Activated T-cell treated with anti-CD3 and anti-CD28 coated beads, Interleukin-2, amount 50 U/mL, for 24 hours (primary cell): Measurements from ENCODE around the gene TNFSF15.

Experiments
- DNase-seq: peaks from one replicate; pipeline ENCODE4 v3.0.0-alpha.2; 2020
- H3K27ac Mint-ChIP-seq: 2 replicates; pipeline ENCODE4 v1.8.0; 2020; ENCODE audit warnings: mild to moderate bottlenecking, mixed read lengths
- H3K27me3 Mint-ChIP-seq: 2 replicates; pipeline ENCODE4 v1.8.0; 2020; ENCODE audit warnings: mixed read lengths
- H3K36me3 Mint-ChIP-seq: 2 replicates; pipeline ENCODE4 v1.8.0; 2020; ENCODE audit warnings: low read depth, mixed read lengths
- H3K4me1 Mint-ChIP-seq: 2 replicates; pipeline ENCODE4 v1.8.0; 2020; ENCODE audit warnings: low read depth, mixed read lengths
- H3K4me3 Mint-ChIP-seq: 2 replicates; pipeline ENCODE4 v1.8.0; 2020; ENCODE audit warnings: mild to moderate bottlenecking, moderate library complexity, mixed read lengths
- H3K9me3 Mint-ChIP-seq: 2 replicates; pipeline ENCODE4 v1.8.0; 2020; ENCODE audit warnings: mixed read lengths

TNFSF15 gene

DNA sequence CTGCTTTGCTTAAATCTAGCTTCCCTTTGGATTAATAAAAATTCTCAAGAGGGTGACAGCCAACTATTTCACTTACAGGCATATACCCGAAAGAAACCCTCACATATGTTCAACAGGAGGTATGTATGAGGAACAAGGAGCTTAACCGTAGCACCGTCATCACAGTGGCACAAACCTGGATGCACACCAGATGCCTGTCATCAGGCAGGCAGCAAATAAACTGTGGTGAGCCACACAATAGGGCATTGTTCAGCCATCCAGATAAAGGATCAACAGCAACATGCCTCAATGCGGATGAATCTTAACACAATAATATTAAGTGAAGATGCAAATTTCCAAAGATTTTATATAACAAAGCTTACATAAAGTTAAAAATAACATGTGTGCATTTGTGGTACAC lies 5.5 kb upstream of the TNFSF15 start:
- peaks cover 34% of the 10 kb centered on the region for H3K4me1 Mint-ChIP-seq
- no peaks in the 10 kb centered on the region for H3K9me3 Mint-ChIP-seq
- no peaks in the 10 kb centered on the region for H3K36me3 Mint-ChIP-seq
- H3K4me3 Mint-ChIP-seq, result no peak overlapping the region
- H3K27ac Mint-ChIP-seq, result no peak overlapping the region
- H3K27me3 Mint-ChIP-seq, result no peaks in the 10 kb centered on the region
- no peak for DNase-seq

DNA sequence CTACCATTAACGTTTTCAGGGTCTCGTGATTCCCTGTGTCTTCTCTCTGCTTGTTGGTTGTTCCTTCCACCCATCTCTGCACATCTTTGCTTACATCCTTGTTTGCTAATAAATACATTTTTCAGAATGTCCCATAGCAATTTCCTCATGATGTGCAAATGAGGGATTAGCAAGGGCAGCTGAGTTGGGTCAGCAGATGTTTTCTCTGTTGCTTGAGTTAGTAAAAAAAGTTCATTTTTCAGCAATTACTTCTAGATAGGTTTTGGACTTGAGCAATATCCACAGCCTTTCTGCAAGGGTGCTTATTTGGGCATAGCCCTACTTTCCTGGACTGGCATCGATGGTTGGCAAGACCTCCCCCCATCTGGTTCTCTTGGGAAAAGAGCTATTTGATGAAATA lies 4.8 kb upstream of the TNFSF15 start:
- H3K9me3 Mint-ChIP-seq, result no peaks in the 10 kb centered on the region
- no peak for DNase-seq
- no peak overlapping the region for H3K27ac Mint-ChIP-seq
- no peaks in the 10 kb centered on the region for H3K27me3 Mint-ChIP-seq
- peaks cover 37% of the 10 kb centered on the region for H3K4me1 Mint-ChIP-seq
- H3K36me3 Mint-ChIP-seq, result no peaks in the 10 kb centered on the region
- H3K4me3 Mint-ChIP-seq, result no peak overlapping the region

DNA sequence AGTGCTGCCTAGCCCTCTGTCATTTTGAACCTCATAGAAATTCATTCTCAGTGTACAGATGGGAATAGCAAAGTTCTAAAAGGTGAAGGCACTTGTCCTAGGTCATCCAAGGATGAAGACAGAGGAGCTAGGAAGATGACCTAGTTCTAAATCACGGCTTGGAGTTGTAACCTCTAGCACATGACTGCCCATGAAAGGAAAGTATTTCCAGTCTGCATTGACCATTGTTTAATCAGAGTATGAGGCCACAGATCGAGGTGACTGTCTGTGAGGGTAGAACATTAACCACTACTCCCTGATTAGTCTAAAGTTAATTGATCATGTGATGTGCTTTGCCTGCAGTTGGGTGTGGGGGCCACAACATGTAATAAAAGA lies 674 bp upstream of the TNFSF15 start:
- H3K27me3 Mint-ChIP-seq, result no peaks in the 10 kb centered on the region

DNA sequence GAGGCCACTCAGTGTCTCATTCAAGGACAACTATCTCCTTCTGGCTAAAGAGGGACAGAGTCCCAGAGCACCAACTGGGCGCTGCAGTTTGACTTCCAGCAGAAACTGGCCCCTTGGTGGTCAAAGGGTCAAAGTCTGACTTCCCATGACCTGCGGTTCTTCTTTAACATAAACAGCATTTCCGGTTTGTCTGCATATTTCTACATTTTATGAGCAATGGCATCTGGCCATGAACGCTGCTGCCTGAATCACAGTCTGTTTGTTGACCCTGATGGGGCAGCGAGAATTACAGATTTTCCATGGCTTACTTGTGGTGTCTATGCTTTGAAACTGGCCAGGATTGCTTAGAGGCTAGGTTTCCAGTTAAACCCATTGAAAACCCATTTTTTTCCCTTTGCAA lies 1.3 kb downstream of the TNFSF15 start:
- no peak for DNase-seq
- Mint-ChIP-seq H3K4me1 (peaks cover 24% of the 10 kb centered on the region), H3K27ac (no peak overlapping the region), H3K4me3 (no peak overlapping the region), H3K36me3 (no peaks in the 10 kb centered on the region), H3K27me3 (no peaks in the 10 kb centered on the region), H3K9me3 (no peaks in the 10 kb centered on the region)

More for the DNA sequence above, 674 bp upstream of the TNFSF15 start:
- Mint-ChIP-seq H3K27ac (peak overlapping the region; percentile 11), H3K4me1 (peaks cover 24% of the 10 kb centered on the region), H3K4me3 (peak overlapping the region; percentile 21), H3K9me3 (no peaks in the 10 kb centered on the region), H3K36me3 (no peaks in the 10 kb centered on the region)
- DNase-seq, result no peak

DNA sequence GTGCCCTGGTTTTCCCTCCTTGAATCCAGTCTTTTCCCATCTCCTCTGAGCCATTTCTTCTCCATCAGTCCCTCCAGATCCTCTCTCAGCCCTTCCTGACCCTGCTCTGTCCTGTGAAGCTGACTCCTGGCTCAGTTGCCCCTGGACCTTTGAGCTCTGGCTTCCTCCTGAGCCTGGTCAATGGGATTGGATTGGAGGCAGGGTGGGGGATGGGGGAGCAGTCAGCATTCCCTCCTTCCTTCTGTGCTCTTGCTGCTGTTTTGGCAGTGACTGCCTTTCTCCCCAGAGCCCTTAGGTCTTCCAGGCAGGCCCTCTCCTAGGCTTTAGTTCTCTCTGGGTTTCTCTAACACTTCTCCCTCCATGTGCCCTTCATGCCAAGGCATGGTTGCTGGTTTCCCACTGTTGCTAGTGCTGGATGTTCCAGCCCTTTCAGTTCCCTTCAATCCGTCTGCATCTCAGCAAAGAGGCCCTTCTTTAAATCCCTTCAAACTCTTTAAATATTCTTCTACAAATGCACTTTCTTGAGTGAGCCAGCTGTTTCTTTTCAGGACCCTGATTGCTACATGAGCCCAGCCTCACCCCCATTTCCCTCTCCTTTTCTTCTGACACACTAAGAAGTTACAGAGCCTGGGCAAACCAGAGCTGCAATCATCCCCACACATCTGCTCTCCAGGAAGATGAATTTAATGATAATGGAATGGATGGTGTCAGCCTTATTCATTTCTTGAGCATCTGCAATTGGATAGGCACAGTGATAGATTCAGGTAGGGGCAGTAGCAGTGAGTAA lies 2.2 kb downstream of the TNFSF15 start:
- Mint-ChIP-seq H3K27ac (no peak overlapping the region), H3K36me3 (no peaks in the 10 kb centered on the region), H3K9me3 (no peaks in the 10 kb centered on the region), H3K27me3 (no peaks in the 10 kb centered on the region), H3K4me3 (no peak overlapping the region), H3K4me1 (peaks cover 26% of the 10 kb centered on the region)
- no peak for DNase-seq

DNA sequence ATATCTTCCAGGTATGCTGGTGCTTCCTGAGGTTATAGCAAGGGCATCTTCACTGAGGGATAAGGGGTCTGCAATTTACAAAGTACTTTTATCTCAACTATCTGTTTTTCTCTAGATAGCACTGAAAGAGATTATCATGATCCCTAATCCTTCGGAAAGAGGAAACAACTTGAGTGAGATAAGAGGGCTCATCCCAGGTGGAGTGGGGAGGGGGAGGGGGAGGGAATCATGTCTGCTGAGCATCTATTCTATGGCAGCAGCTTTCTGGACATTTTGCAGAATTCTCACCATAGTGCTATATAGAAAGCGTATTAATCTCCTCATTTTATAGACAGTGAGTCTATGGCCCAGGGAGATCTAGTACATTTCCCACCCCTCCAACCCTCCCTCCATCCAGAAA lies 5.9 kb downstream of the TNFSF15 start:
- H3K27me3 Mint-ChIP-seq, result no peaks in the 10 kb centered on the region
- H3K4me3 Mint-ChIP-seq, result no peak overlapping the region
- H3K4me1 Mint-ChIP-seq, result peaks cover 2% of the 10 kb centered on the region
- no peak for DNase-seq
- no peak overlapping the region for H3K27ac Mint-ChIP-seq
- H3K36me3 Mint-ChIP-seq, result no peaks in the 10 kb centered on the region
- H3K9me3 Mint-ChIP-seq, result no peaks in the 10 kb centered on the region

DNA sequence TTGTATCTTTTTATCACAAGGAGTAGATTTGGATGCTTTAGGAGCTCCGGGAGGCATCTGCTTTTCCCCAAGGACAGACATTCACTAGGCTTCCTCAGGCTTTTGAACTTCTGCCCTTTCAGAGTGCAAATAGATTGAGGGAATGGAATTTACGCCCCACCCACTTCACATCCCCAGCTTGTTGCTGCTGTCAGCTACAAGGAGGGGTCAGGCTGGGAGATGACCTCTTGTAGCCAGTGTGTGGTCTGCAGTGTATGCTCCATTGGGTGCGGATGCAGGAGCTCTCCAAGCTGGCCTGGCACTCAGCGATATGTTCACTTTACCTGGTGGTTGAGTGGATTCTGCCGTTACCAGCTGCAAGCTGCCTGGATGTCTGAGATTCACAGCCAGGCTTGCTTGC lies 6.4 kb downstream of the TNFSF15 start:
- no peak for DNase-seq
- no peak overlapping the region for H3K27ac Mint-ChIP-seq
- H3K9me3 Mint-ChIP-seq, result no peaks in the 10 kb centered on the region
- H3K4me1 Mint-ChIP-seq, result peaks cover 2% of the 10 kb centered on the region
- no peaks in the 10 kb centered on the region for H3K36me3 Mint-ChIP-seq
- H3K4me3 Mint-ChIP-seq, result no peak overlapping the region
- H3K27me3 Mint-ChIP-seq, result no peaks in the 10 kb centered on the region

DNA sequence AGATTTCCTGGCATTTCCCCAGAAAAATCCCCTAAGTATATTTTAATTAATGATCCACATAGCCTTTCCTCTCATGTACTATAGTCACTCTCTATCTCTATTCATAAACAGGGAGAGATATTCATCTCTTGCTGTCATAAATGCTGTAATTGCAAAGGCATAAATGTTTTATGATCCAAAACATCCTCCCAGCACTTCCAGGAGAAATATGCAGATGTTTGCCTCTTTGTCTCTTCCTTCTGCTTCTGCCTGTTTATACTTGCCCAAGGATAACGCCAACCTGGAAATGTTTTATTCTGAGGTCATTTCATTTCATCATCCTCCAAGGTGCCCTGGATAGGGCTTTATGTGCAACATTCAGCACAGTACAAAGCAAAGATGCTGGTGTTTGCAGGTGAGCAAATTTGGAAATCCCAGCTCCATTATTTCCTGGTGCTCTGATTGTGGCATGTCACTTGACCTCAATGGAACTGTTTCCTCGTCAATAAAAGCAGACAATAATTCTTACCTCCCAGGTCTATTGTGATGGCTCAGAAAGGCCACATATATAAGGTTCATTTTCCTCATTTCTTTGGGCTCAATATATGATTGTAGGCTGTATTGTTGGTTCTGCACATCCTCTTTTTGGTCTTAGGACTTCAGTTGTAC lies 6.9 kb downstream of the TNFSF15 start:
- DNase-seq, result no peak
- no peak overlapping the region for H3K4me3 Mint-ChIP-seq

DNA sequence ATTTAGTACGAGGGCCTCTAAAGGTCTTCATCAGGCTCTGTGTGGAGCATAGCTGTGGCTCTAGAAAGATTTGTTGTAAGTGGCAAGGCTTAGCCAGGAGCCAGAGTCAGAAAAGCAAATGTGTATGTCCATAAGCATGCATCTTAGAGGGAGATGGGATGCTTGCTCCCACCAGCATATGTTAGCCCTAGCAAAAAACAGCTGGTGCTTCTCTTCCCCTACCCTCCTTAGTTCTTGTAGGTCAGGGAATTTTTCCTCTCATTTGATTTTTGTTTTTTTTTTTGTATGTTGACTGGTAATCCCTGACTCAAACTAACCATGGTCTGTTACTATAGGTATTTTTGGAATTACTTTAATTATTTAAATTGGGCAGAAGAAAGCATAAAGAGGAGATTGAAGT lies 7.7 kb downstream of the TNFSF15 start:
- Mint-ChIP-seq H3K27me3 (no peaks in the 10 kb centered on the region), H3K36me3 (no peaks in the 10 kb centered on the region), H3K4me1 (peaks cover 2% of the 10 kb centered on the region), H3K4me3 (no peak overlapping the region), H3K27ac (no peak overlapping the region), H3K9me3 (no peaks in the 10 kb centered on the region)
- no peak for DNase-seq

More for the DNA sequence above, 6.9 kb downstream of the TNFSF15 start:
- Mint-ChIP-seq H3K9me3 (no peaks in the 10 kb centered on the region), H3K27ac (no peak overlapping the region), H3K36me3 (no peaks in the 10 kb centered on the region), H3K4me1 (peaks cover 2% of the 10 kb centered on the region), H3K27me3 (no peaks in the 10 kb centered on the region)

DNA sequence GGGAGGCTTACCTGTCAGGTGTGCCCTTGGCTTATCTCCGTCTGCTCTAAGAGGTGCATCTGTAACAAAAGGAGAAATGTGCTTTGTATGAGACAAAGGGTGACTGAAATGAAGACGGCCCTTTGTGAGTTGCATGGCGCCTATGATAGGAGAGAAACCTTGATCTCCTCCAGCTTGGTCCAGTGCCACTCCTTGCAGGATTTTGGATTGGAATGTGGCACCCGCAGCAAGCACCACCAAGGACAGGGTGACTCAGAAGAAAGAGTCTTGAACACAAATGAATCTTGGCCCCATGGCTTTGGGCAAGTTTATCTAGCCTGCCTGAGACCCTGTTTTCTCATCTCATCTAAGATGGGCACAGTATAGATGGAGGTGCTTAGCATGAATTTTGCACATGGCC lies 13.4 kb downstream of the TNFSF15 start:
- no peaks in the 10 kb centered on the region for H3K4me1 Mint-ChIP-seq
- no peaks in the 10 kb centered on the region for H3K27me3 Mint-ChIP-seq
- H3K4me3 Mint-ChIP-seq, result no peak overlapping the region
- DNase-seq, result no peak
- no peaks in the 10 kb centered on the region for H3K36me3 Mint-ChIP-seq
- H3K9me3 Mint-ChIP-seq, result no peaks in the 10 kb centered on the region
- H3K27ac Mint-ChIP-seq, result no peak overlapping the region

DNA sequence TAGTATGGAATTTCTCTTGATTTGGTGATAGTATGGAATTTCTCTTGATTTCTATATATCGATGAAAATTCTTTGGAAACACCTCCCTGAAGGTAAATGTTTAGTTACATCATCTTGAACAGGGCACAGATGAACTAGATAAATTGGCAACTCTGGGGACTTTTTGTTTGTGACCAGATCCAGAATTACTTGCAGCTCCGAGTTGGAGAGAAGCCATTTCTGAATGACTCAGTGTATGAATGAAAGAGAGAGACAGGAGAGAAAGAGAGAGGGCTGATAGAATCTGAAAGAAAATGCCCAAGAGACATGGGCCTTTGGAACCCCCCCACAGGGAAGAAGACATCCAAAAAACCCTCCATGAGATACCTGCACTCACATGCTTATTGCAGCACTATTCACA lies 14.1 kb downstream of the TNFSF15 start:
- DNase-seq, result no peak
- Mint-ChIP-seq H3K27ac (no peak overlapping the region), H3K36me3 (no peaks in the 10 kb centered on the region), H3K9me3 (no peaks in the 10 kb centered on the region), H3K4me1 (no peaks in the 10 kb centered on the region), H3K4me3 (no peak overlapping the region), H3K27me3 (no peaks in the 10 kb centered on the region)

DNA sequence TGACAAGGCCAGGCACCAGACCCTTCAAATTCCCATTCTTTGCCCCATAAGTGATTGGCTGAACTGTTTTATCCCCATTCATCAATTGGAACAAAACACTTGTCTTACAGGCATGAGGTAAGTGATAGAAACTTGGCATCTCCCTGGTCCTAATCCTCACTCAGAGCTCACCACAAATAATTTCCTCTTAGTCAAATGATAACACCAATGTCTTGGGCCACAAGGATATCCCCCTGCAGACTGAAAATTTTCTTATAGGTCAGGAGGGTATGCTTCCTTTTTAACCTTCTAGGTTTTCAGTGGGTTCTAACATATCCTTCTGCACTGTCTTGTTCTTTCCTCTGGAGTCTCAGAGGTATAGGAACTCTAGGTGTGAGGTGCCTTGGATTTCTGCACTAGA lies 14.5 kb downstream of the TNFSF15 start:
- Mint-ChIP-seq H3K27me3 (no peaks in the 10 kb centered on the region), H3K4me1 (no peaks in the 10 kb centered on the region), H3K27ac (no peak overlapping the region)

DNA sequence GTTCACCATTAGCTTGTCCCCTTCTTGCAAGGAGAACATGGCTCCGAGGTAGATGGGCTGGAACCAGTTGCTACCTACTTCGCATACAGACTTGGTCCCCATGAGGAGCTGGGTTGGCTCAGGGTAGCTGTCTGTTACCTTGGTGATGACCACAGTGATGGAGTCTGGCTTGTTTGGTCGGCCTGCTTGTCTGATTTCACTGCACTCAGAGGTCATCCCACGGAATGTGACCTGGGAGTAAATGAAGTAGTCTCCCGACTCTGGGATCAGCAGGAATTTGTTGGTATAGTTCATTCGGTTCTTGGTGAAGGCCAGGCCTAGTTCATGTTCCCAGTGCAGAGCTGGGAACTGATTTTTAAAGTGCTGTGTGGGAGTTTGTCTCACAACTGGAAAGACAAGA lies 15.3 kb downstream of the TNFSF15 start:
- no peak overlapping the region for H3K27ac Mint-ChIP-seq

More for the DNA sequence above, 14.5 kb downstream of the TNFSF15 start:
- DNase-seq, result no peak
- Mint-ChIP-seq H3K36me3 (no peaks in the 10 kb centered on the region), H3K4me3 (no peak overlapping the region), H3K9me3 (no peaks in the 10 kb centered on the region)

DNA sequence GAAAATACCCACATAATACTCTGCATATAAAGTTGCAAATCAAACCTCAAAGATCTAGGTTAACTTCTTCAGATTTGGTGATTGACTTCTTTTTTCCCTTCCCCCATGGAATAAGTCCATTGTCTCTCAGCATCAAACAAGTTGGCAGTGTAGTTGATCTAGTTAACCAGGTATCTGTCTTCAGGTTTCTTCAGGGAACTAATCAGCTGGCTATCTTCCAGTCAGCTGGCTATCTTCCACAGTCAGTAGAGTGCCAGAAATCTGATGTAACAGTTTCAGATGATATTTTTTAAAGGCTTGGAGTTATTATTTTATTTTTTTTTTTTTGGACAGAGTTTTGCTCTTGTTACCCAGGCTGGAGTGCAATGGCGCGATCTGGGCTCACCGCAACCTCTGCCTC lies 16.8 kb downstream of the TNFSF15 start:
- Mint-ChIP-seq H3K4me3 (no peak overlapping the region), H3K27me3 (no peaks in the 10 kb centered on the region), H3K27ac (no peak overlapping the region), H3K36me3 (no peaks in the 10 kb centered on the region), H3K9me3 (no peaks in the 10 kb centered on the region), H3K4me1 (no peaks in the 10 kb centered on the region)
- DNase-seq, result no peak

More for the DNA sequence above, 15.3 kb downstream of the TNFSF15 start:
- H3K27me3 Mint-ChIP-seq, result no peaks in the 10 kb centered on the region
- H3K4me3 Mint-ChIP-seq, result no peak overlapping the region
- no peaks in the 10 kb centered on the region for H3K4me1 Mint-ChIP-seq
- H3K36me3 Mint-ChIP-seq, result no peaks in the 10 kb centered on the region
- no peak for DNase-seq
- H3K9me3 Mint-ChIP-seq, result no peaks in the 10 kb centered on the region

DNA sequence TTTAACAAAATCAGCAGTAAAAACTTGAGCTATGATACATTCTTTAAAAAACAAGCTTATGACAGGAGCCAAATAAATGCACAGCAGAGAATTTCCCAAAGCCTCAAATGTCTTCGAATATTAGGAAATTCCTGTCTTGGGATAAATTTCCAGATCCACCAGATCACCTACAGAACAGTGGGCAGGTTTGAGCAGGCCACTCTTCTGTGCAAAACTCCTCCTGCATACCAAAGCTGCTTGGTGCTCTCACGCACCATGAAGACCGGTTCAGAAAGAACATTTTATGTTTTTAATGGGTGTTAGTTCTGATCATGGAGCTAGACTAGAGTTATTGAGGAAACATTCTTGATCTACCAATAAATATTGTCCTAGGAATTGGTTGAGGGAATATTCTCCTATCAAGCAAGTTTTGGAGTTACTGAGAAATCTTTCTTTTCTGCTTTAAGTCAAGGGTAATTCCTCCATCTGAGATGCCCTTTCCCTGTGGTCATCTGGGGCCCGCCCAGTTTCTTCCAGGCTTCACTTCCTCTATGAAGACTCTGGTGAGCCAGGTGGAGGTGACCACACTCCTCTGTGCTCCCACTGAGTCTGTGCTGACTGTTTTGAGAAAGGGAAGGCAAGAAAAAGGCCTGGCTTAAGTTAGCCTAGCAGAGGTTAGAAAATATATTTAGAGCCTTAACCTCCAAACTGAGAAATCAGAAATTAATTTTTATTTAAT lies 17.9 kb downstream of the TNFSF15 start:
- H3K4me1 Mint-ChIP-seq, result no peaks in the 10 kb centered on the region
- no peak overlapping the region for H3K27ac Mint-ChIP-seq

More for the DNA sequence above, 17.9 kb downstream of the TNFSF15 start:
- DNase-seq, result no peak
- H3K27me3 Mint-ChIP-seq, result no peaks in the 10 kb centered on the region
- H3K4me3 Mint-ChIP-seq, result no peak overlapping the region
- H3K36me3 Mint-ChIP-seq, result no peaks in the 10 kb centered on the region
- H3K9me3 Mint-ChIP-seq, result no peaks in the 10 kb centered on the region
